HTR-8/SVneo (cell line): ENCODE measurements around the gene BBLN.

Experiments
- DNase-seq: peaks from one replicate; pipeline ENCODE4 v3.0.0; 2011; ENCODE audit warnings: low spot score, mixed read lengths; ENCODE audit not compliant: insufficient read length
- FAIRE-seq: peaks from 2 replicates; lab custom pipeline; 2011; peaks lifted over from hg19 to GRCh38; lab: Jason Lieb, UNC

BBLN gene

DNA sequence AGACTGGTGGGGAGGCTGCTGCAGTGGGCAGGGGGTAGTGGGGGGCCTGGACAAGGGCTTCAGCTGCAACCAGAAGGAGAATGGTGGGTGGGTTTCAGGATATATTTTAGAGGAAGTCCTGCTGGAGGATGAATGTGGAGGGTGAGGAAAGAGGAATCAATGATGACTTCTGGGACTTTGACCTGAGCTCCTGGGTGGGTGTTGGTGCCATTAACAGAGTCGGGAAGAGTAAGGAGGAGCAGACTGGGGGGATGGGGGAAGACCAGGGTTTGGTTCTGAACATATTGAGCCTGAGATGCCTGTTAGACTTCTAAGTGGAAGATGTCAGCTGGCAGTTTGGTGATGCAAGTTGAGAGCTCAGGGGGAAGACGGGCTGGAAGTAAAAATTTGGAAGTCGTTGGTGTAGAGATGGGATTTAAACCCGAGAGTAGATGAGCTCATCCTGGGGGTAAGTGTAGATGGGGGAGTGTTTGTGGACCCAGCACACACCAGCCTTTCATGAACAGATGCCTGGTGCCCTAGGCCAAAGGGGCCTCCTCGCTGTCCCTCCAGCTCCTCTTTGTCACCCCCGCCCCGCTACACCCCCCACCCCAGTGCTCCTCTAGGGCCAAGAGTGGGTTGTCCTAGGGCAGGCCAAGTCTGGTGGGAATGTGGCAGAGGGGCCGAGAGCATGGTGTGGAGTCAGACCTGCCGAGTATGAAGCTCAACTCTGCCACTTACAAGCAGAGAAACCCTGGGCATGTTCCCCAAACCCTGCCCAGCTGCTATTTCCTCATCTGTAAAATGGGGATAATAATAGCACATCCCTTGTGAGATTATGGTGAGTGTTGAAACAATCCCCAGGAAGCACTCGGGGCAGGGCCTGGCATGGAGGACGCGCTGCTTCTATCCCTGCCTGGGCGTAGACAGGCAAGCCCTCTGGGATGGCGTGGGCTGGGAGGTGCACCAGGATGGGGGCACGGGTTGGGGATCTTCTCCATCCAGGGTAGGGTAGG, 47.1 kb downstream of the BBLN start:
- DNase-seq (no peak), FAIRE-seq (no peak)

DNA sequence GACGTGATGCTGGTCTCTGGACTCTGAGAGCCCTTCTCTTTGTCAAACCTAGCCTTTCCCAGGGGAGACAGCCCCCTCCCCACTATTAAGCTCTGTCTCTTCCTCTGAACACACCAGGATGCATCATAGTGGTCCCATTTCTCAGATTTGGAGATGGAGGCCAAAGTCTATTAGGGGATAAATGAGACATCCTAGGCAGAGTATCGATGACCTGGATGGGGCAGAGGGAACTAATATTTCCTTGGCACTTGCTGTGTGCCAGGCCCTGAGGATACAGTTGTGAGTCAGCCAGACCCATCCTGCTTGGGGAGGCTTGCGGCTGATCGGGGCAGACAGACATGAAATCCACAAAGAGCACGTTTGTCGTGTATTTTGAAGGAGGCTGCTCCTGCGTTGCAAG, 48.3 kb downstream of the BBLN start:
- no peak for FAIRE-seq
- DNase-seq: no peak

DNA sequence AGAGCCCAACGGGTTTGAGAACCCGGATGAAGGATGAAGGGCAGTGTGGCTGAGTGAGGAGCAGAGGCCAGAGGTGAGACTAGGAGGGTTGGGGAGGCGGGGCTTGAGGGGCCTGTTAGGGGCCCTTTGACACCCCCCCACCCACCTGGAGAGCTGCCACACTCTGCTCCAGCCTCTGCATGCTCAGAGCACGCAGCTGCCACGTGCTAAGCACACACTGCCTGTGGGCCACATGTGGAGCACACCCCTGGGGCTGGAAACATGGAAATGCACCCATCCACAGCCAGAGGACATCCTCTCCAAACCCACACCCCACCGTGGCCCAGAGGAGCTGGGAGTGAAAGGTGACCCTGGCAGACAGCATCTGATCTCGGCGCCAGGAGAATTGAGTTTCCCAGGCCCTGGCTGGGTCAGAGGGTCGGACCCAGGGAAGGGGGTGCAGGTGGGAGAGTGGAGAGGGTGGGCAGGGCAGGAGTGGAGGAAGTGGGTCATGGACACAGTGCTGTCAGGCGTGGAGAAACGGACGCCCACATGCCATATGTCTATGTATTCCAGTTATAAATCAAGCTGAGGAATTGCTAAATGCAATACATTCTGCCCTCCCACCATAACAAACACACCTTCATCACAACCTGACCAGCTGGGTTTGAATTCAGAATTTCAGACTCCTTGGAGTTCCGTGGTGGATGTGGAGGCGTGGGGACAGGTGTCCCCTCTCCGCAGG, 49.0 kb downstream of the BBLN start:
- FAIRE-seq (no peak), DNase-seq (no peak)

DNA sequence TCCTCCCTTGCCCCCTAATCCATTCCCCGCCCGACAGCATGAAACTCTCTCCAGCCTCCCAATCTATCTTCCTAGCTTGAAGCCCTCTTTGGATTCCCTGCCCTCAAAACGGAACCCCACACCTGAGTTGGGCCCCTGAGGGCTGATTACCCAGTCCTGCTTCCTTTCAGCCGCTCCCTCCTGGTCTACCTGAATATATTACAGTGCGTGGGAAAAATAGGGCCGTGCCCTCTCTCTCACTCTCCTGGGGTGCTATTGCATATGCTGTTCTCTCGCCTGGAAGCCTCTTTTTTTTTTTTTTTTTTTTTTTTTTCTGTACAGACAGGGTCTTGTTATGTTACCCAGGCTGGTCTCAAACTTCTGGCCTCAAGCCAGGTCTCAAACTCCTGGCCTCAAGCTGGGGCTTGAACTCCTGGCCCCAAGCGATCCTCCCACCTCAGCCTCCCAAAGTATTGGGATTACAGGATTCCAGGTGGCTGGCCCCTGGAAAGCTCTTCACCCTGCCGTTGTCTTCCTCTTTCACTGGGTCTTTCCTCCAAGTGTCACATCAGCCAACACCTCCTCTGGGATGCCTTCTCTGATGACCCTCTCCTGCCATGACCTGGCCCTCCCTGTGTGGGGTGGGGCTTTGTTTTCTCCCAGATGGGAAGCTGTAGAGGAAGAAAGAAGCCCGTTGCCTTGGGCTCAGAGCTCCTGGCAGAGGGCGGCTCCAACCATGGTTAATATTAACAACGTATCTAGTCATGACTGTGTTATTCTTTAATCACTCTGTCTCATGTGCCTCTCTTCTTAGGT, 51.3 kb downstream of the BBLN start:
- FAIRE-seq: no peak
- DNase-seq: no peak

DNA sequence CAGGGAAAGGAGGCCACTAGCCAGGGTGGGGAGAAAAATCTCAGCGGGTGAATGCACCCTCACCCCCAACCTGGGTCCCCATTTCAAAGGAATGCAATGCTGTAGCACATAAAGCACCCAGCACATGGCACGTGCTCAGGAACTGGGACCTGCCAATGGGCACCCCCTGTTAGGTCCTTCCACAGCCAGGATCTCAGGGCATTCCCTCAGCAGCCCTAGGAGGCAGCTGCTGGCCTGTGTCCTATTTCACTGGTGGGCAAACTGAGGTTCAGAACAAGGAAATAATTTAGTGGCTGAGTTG, 51.9 kb downstream of the BBLN start:
- FAIRE-seq (no peak), DNase-seq (no peak)
